ENCODE measurements around the gene AARS2.

The AARS2 gene

DNA sequence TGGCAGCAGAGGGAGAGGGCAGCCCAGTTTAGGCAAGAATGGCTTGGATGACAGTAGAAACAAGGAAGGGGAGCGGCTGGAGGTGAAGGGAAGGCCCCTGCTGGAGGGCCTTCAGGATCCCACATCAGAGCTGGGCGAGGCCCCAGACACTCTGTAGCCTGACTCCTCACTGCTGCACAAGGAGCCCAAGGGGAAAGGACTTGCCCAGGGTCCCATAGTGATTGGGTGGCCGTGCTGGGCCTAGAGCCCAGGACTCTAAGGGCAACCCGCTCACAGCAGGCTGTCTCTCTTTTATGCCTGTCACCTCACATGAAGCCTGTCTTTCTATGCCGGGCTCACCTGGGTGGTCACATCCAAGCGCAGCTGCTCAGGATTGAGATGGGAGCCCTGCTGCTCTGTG is 9.3 kb downstream of the AARS2 start:
- H3K27ac ChIP-seq = no peak overlapping the region
- no peak for TF ChIP-seq CTCF (conservative IDR thresholded peaks at IDR 0.05)

DNA sequence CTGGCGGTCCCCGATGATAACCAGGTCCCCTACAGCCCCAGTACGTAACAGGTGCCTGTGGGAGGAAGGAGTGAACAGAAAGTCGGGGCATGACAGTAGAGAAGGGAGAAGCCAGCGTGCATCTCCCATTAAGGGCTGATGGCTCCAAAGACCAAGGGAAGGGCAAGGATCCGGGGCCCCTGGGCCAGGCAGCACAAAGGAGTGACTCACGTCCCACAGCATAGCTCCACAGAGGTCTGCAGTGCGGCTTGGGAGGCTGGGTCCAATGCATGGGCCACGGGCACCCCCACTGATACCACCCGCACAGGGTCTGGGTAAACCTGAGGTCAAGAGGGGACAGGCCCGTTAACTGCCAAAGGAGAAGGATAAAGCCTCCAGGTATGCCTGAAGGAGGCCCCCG is 10.3 kb downstream of the AARS2 start:
- H3K27ac ChIP-seq = no peak overlapping the region
- no peak for TF ChIP-seq CTCF (conservative IDR thresholded peaks at IDR 0.05)

- no peak overlapping the region for H3K27ac ChIP-seq
- no peak for TF ChIP-seq CTCF (conservative IDR thresholded peaks at IDR 0.05)
Observed at GRCh38 chr6:44301782-44302564, 11.2 kb downstream of the AARS2 start.

GRCh38 chr6:44301106-44301505 is 12.0 kb downstream of the AARS2 start:
- no peak for TF ChIP-seq CTCF (conservative IDR thresholded peaks at IDR 0.05)
- no peak overlapping the region for H3K27ac ChIP-seq

DNA sequence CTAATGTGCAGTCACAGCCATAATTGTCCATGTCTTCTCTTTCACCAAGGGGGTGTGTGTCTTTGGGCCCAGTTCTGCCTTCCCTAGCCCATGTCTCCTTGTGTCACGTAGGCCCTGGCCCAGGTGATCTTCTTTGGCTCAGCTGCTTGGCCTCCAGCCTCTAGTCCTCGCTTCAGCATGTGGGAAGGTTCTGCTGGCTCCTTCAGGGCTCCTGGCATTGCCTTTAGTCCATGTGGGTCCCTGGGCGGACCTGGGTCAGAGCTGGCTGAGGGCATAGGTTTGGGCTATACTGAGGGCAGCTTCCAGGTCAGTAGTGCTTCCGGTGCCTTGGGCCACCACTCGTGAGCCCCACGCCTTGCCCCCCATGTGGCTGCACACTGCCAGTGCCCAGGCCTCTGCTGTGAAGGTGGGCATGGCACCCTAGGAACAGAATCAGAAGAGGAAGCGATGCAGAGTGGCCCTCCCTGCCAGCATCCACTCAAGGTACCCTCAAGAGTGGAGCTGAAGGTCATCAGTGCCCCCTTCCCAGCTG is 12.8 kb downstream of the AARS2 start:
- no peak for TF ChIP-seq CTCF (conservative IDR thresholded peaks at IDR 0.05)

DNA sequence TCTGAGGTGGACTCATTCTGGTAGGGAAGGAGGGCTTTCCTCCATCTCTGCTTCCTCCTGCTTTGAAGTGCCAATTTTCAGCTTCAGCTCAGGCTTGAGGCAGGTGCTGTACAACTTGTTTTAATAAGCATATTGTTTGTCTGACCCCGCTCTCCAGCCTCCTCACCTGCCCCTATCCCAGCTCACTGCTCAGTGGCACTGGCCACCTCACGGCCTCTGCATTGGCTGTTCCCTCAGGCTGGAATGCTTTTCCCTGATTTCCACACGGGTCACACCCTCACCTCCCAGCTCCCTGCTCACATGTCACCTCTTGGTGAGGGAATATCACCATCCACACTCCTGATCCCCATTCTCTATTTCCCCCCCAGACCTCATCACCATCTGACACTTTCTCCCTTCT is 14.3 kb downstream of the AARS2 start:
- no peak for TF ChIP-seq CTCF (conservative IDR thresholded peaks at IDR 0.05)
- H3K27ac ChIP-seq = no peak overlapping the region

More for the DNA sequence above, 12.8 kb downstream of the AARS2 start:
- no peak overlapping the region for H3K27ac ChIP-seq

DNA sequence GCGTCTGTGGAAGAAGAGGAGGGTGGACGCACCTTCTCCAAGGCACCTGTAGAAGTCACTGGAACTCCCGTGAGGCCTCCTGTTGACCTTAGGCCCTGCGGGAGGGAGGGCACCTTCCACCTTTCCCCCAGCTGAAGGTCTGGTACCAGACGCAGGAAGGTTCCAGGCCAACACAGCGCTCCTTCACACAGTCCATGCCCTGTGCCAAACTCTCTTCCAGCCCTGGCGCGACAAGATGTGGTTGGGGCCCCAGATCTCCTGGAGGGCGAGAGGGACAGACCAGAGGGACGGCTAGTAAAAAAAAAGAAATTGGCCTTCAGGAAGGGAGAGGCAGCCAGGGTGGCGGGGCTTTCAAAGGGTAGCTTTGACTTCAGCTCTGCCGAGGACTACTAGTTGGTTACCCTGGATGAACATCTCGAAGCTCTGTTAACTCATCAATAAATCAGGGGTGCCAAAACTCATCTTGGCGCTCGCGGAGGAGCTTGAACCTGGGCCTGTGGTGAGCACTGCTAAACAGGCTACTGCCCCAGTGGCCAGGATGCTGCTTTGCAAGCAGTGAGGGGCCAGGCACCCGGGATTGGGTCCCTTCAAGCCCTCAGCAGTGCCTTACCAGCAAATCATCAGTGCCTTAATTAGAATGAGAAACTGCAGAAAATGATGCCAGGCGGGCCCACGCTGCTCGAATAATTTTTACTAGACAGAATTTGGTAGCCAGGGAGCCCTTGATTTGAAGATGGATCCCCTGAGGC is 14.9 kb downstream of the AARS2 start:
- H3K27ac ChIP-seq = peak overlapping the region; percentile 45; the same call in 1 of the 2 replicates
- TF ChIP-seq CTCF (conservative IDR thresholded peaks at IDR 0.05) = no peak; the same call in 1 of the 2 replicates

Data from VCaP (cell line).